Measurements from ENCODE around the gene FAM32A.
"Not testable (repeated sequence)": the region's sequence is repeated elsewhere in the genome, so short reads cannot be mapped to it uniquely, and the experiment has no call there.

The FAM32A gene

DNA sequence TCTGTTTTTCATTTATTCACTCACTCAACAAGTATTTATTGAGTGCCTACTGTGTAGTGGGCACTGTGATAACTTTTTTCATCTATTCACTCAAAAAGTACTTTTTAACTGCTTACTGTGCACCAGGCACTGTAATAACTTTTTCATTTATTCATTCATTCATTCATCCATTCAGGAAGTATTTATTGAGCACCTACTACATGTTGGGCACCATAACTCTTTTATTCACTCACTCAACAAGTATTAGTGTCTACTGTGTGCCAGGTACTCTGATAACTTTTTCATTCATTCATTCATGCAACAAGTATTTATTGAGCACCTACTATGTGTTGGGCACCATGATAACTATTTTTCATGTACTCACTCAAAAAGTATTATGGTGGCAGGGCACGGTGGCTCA lies 18.8 kb upstream of the FAM32A start:
- DNase-seq, result no peak

DNA sequence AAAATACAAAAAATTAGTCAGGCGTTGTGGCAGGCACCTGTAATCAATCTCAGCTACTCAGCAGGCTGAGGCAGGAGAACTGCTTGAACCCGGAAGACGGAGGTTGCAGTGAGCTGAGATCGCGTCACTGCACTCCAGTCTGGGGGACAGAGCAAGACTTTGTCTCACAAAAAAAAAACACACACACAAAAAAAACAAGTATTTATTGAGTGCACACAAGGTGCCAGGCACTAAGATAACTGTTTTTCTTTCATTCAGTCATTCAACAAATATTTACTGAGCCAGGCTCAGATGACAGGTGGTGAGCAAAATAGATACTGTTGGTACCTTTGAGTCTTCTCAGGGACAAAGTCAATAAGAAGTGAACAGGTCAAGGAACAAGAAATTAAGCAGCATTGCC lies 18.2 kb upstream of the FAM32A start:
- no peak for DNase-seq

DNA sequence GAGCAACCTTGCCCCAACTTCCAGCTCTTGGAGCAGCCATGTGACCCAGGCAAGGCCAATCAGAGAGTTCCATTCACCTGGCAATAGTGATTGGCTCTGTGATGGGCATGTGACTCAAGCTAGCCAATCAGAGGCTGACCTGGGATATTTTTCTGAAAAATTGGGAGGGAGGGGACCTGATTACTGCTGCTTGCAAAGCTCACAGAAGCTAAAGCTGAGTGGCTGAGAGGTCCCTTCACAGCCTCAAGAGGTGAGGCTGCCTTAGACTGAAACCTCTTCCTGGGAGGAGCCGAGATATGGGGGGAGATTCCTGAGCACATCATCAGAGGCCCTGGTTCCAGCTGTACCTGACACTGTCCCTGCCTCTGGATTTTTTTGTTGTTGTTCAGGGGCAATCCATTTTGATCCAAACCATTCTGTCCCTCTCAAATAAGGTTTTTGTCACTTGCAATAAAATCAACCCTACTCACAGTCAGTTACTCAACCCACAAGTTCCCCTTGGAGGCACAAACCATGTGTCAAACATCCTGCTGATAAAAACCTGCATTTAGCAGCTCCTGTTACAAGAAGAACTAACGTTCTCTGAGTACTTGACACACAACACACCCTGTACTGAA lies 16.6 kb upstream of the FAM32A start:
- DNase-seq, result no peak

DNA sequence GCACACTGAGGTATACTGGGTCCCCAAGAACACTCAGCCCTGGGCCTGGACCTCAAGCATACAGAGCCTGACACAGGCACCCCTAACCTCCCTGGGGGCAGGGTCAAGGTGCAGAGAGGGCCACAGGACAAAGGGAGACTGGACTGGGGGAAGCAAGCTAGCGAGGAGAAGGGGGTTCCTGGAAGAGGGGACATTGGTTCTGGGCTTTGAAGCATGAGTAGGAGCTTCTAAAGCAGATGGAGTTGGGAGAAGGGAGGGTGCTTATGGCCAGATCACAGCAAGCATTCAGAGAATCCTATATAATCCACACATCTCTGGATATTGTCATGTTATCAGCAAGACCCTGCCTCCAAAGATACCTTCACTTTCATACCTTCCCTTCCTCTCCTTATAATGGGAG lies 15.1 kb upstream of the FAM32A start:
- no peak for DNase-seq

DNA sequence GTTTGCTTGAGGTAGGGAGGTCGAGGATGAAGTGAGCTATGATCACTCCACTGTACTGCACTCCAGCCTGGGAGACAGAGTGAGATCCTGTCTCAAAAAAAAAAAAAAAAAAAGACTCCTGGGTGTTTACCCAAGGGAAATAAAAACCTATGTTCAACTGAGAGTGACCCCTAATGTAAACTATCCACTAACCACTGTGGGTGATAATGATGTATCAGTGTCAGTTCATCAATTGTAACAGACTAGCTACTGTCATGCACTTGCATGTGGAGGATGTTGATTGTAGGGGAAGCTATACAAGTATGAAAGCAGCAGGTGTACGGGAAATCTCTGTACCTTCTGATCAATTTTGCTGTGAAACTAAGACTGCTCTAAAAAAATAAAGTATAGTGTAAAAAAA lies 9.3 kb upstream of the FAM32A start:
- DNase-seq, result no peak

DNA sequence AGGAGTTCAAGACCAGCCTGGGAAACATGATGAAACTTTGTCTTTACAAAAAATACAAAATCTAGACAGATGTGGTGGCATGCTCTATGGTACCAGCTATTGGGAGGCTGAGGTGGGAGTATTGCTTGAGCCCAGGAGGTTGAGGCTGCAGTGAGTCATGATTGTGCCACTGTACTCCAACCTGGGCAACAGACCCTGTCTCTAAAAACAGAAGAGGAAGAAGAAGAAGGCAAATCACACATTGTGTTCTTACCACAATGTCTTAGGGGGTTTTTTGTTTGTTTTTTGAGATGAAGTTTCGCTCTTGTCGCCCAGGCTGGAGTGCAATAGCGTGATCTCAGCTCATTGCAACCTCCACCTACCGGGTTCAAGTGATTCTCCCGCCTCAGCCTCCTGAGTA lies 6.3 kb upstream of the FAM32A start:
- DNase-seq, result not testable (repeated sequence)

DNA sequence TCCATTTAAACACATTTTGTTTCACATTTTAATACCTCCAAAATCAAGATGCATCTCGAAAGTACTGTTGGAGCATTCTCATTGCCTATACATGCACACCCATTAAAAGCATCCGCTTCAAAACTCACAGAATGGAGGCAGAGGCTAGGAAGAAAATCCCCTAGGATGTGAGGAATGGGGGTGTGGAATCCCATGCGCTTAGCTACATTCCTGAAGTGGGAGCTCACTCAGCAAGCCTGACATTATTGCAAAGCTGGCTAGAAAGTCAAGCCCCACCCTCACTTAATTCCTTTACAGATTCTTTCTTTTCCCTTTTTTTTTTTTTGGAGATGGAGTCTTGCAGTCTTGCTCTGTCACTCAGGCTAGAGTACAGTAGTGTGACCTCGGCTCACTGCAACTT lies 4.6 kb upstream of the FAM32A start:
- DNase-seq, result no peak

DNA sequence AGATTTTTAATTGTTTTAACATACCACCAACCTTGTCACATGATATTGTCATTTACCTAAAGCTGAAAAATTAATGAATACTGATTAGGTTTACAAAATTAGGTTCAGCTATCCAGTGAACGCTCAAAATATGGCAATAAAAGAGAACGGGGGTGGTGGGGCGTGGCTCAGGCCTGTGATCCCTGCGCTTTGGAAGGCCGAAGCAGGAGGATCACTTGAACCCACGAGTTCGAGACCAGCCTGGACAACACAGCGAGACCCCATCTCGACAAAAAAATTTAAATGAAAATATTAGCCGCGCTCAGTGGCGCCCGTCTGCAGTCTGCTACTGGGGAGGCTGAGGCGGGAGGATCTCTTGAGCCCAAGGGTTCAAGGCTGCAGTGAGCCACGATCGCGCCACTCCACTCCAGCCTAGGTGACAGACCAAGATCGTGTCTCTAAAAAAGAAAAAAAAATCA lies 516 bp upstream of the FAM32A start:
- no peak for DNase-seq

DNA sequence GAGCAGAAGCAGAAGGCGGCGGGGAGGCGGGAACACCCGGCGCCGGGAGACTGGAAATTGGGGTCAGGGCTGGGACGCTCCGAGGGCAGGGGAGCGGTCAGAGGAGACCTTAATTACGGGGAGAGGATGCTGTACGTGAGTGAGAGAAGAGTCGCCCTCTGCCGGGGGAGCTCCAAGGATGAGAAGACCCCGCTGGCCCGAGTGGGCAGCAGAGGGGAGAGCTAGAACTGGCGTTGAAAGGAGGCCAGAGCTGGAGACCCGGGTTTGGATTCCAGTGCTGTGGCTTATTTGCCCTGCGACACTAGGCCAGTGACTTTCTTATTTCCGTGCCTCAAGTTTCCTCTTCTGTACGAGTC lies 536 bp downstream of the FAM32A start:
- peak; percentile 15 for DNase-seq

DNA sequence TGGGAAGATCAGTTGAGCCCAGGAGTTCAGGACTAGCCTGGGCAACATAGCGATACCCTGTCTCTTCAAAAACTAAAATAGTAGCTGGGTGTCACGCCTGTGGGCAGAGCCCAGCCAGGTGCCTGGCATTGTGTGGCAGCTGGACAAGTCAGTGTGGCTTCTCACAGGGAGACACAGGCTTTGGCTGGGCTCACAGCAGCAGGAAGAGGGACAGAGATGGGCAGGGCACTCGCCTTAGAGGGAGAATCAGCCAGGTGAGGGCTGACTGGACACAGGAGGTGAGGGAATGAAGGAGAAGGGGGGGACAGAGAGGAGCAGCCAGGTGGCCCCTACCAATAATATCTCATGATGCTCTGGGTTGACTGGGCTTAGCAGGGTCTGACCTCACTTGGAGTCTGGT lies 3.3 kb downstream of the FAM32A start:
- DNase-seq, result no peak

DNA sequence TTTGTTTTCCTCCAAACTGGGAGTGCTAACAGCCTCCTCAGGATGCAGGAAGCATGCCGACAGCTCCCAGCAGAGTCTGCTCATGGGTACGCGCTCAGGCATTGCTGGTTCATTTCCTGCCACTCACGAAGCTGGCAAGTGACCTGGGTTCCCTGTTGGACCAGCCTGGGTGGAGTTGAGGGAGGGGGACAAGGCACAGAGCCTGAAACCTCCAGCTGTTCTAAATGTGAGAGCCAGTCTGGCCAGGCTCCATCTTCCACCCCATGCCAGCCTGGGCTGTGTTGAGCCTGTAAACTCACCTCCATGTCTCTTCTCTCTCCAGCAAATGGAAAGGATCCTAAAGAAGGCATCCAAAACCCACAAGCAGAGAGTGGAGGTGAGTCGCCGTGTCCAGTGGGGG lies 5.0 kb downstream of the FAM32A start:
- no peak for DNase-seq

DNA sequence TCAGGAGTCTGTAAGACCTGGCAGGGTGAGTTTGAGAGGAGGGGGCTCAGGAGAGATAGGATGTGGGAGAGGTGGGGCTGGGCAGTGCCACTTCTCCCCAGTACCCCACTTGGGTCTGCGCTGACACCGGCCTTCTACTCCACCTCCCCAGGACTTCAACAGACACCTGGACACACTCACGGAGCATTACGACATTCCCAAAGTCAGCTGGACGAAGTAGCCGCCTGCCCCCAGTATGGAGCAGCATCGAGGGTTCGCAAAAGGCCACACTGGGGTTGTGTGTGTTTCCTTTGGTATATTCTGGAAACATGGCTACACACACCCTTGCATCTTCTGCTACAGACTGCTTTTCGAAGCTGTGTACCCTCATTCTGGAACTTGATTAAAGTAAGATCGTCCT lies 5.5 kb downstream of the FAM32A start:
- DNase-seq, result no peak

DNA sequence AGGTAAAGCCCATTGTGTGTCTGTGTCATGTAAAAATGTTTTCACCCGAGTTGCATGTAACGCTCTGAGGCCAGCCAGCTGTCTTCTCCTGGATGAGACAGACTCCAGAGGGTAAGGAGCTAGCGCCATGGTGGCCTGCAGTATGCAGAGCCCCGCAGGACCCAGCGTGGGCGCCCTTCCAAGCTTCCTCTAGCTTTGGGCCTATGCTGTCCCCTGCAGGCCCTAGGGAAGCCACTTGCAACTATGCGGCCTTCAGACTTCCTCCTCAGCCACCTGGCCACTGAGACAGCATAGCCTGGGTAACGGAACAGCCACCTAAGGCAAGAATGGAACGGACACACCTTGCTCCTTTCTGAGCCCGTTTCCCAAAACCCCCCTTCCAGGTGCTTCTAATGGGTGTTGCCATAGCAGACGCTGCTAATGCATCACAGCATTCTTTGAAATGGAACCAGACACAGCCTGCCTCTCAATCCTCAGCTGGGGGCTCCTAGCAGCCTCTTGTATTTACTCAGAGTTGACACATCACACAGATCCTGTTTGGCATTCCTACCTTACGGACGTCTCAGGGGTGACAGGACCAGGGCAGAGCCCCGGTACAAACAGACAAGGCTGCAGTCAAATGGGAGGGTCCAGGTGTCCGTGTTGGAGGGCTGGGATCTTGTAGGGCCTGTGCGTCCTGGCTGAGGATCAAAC lies 6.2 kb downstream of the FAM32A start:
- no peak for DNase-seq

DNA sequence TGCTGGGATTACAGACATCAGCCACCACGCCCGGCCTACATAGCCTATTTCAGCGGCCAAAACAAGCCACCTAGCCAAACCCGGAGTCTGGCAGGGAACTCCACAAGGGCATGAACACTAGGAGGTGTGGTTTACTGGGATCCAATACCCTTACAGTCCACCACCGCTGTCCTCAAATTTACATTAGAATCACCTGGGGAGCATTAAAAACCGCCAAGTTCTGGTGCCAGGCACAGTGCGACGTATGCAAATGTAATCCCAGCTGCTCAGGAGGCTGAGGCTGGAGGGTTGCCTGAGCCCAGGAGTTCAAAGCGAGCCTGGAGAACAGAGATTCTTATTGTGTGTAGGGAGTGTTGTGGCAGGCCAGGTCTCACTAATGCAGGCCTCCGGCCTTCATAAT lies 8.3 kb downstream of the FAM32A start:
- DNase-seq, result no peak

DNA sequence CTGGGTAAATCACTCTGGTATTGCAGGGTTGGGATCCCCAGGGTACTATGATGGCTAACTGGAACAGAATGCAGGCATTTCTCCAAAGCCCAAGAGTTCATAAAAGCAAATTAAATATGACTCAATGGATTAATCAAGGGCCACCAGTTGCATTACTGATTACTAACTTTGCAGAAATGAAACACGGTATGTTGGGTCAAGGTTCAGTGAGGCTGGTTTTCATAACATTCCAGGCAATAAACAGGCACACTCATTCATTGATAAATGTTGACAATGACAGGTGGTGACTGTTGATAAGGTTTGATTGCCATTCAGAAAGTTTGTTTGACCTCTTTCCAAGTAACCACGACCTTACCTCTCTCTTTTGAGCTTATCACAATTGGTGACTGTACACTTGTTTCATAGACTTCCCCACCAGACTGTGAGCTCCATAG lies 12.0 kb downstream of the FAM32A start:
- DNase-seq, result no peak

DNA sequence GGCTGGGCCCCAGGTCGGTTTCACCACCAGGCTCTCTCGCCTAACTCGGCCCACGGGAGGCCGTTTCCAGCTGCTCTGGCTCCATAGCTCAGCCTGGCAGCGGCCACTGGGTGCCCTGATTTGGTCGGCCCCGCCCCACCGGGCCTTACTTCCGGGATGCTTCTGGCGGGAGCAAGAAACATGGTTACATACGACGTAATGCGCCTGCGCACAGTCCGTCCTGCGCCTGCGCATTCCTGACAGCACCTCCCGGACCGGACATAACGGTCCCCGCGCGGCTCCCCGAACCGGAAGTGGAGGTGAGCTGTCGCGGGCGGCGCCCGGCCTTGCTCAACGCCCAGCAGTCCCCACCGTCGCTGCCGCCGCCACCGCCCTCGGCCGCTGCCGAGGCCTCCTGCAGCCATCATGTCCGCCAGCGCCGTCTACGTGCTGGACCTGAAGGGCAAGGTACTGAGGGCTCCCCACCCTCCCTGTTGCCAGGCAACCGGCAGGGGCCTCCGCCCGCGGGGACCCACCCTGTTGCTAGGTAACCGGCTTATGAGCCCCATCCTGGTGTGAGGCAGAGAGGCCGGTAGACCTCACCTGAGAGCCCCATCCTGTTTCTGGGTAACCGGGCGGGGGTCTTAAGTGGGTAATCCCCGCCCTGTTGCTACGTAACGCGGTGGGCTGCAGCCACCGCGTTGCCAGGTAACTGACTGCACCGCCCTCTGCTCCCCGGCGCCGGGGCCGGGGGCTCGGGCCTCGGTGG lies 12.6 kb downstream of the FAM32A start, which contains the start of gene AP1M1:
Gene AP1M1, plus strand, starts transcription at position 290 of the 748 bp plus-strand sequence. Its CDS starts 116 bp downstream, at position 406.
- DNase-seq, result peak; percentile 98

DNA sequence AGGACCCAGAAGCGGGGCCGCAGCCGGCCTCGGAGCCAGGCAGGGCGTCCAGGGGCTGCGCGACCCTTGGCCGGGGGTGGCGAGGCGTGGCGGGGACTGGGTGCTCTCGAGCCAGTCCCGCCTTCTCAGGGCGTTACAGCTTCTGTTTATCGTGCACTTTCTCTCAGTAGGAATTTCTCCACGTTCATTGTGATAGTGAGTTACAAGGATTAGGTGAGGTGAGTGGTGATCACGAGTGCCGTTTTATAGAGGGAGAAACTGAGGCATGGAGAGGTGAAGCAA lies 13.1 kb downstream of the FAM32A start:
- no peak for DNase-seq

DNA sequence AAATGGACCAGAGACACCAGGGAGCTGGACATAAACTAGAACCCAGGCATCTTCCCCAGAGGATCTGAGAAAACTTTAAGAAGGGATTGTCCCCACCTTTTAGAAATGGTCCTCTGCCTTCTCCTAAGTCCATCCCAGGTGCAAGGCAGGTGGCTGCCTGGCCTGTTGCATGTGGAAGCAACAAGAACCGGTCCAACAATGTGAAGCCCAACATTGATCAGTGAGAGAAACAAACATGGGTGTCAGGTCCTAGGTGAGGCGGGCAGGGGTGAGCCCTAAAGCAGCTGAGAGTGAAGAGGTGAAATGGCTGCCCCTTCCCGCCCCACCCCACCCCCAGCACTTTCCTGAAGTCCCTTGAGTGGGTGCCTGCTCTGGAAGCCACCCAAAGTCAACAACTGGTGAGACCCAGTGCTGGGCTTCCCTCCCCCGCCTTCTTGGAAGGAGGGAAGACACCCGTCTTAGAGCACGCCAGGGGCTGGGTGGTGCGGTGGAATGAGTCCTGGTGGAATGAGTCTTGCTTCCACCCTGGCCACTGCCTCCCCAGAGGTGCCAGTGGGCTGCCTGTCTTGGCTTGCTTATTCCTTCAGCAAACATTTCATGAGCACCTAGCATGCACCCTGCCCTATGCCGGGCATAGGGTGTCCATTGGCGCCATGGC lies 14.2 kb downstream of the FAM32A start:
- DNase-seq, result no peak

DNA sequence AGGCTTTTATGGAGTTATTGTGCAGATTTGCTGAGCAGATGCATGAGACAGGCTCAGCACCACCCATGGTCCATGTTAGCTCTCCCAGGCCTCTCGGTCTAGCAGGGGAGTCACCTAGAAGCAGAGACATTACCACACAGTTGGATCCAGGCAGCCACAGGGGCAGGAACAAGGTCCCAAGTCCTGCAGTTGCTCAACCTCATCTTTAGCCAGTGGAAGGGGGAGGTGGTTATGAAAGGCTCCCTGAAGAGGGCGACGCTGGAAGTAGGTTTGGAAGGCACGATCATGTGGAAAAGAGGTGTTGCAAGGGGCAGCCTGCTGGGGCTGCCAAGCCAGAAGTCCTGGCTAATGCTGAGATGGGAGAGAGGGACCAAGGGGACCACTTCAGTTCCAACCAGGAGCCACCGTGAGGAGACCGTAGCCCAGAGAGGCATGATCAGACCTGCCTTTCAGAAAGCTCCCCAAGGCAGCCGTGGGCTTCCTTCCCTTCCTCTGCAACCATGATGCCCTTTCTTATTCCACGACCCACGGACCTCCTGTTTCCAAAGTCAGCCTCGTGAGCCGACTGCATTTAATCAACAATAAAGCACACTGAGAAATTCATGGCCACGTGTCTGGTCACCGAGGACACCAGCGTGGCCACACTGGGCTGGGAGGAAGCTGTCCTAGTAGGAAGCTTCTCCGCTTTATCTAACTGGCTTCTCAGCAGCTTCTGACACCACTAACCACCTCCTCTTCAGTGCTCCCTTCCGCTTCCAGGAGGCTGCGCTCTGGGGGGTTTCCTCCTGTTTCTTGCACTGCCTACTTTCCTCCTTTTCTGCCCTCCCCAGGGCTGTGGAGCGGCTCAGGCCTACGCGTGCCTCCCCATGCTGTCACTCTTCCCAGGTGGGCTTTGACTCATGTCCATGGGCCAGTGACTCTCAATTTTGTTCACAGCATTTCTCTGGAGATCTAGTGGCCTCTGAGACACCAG lies 15.1 kb downstream of the FAM32A start:
- DNase-seq, result no peak

DNA sequence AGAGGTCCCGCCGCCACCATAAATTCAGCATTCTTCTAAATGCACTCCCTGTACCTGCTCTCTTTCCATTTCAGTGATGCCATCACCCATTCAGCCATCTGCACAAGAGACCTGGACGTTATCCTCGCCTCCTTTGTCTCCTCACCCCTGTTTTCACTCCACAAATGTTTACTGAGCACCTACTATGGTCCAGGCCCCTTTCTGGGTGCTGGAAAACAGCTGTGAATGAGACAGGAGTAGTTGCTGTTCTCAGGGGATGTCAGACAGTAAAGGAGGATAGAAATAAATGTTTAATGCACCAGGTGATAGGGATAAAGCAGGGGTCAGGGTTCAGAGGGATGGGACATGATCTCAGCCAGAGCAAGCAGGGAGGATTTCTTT lies 15.8 kb downstream of the FAM32A start:
- no peak for DNase-seq

DNA sequence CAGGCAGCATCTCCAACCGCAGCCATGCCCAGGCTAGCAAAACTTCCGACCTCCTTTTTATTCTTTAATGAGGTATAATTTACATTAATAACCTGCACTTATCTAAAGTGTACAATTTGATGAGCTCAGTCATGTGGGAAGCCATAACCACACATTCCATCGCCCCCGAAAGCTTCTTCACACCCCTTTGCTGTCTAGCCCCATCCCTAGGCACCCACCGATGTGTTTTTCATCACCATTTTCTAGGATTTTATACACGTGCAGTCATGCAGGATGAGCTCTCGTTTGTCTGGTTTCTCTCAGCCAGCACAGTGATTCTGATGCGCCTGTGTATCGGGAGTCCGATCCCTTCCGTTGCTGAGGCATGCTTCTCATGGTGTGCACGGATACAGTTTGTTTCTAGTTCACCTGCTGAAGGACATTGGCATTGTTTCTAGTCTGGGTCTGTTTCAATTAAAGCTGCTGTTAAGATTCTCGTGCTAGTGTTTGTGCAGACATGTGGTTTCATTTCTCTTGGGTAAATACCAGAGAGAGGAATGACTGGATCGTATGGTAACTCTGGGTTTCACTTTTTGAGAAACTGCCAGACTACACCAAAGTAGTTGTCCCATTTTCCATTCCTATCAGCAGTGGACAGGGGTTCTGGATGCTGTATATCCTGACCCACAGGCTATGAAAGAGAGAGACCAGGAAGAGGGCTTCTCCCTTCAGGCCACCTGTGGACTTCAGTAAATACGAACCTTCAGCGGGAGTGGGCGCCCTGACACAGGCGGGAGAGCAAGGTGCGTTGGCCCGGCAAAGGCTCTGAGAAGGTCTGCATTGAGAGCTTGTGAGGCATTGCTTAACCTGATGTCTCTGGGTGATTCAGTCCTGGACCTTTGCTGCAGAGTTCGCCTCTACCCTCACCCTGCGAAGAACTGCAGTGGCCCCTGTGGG lies 17.4 kb downstream of the FAM32A start:
- no peak for DNase-seq

Measured in activated CD4-positive, alpha-beta T cell treated with anti-CD3 and anti-CD28 coated beads for 1 hour (primary cell).